SK-N-SH treated with all-trans-retinoic acid at 6 μM for 48 hours (cell line): ENCODE measurements around the gene TSC2.
"Not testable (repeated sequence)": the region's sequence is repeated elsewhere in the genome, so short reads cannot be mapped to it uniquely, and the experiment has no call there.

Experiments used
- BACH2 ChIP-seq: fragments of 250-450 bp; sonication (Bioruptor Pico); IDR thresholded peaks from 2 replicates; pipeline ENCODE4 v1.9.0; 2021; ENCODE audit warnings: mild to moderate bottlenecking, borderline replicate concordance
- CREB5 ChIP-seq: fragments of 250-450 bp; sonication (Bioruptor Pico); IDR thresholded peaks from 2 replicates; pipeline ENCODE4 v1.5.1; 2020; ENCODE audit warnings: low read depth, mild to moderate bottlenecking, moderate library complexity
- ESRRG ChIP-seq: fragments of 250-450 bp; sonication (Bioruptor Pico); IDR thresholded peaks from 2 replicates; pipeline ENCODE4 v1.6.1; 2021; ENCODE audit warnings: mild to moderate bottlenecking
- ISL1 ChIP-seq: fragments of 250-450 bp; sonication (Bioruptor Pico); IDR thresholded peaks from 2 replicates; pipeline ENCODE4 v2.1.2; 2022; ENCODE audit warnings: mild to moderate bottlenecking, moderate library complexity
- OSR1 ChIP-seq: fragments of 250-450 bp; sonication (Bioruptor Pico); IDR thresholded peaks from 2 replicates; pipeline ENCODE4 v1.8.0; 2022; ENCODE audit warnings: moderate library complexity, mild to moderate bottlenecking, inconsistent platforms
- POU6F1 ChIP-seq: fragments of 250-450 bp; sonication (Bioruptor Pico); IDR thresholded peaks from 2 replicates; pipeline ENCODE4 v1.8.0; 2021; ENCODE audit warnings: low read depth, mild to moderate bottlenecking, moderate library complexity, borderline replicate concordance
- SNAI2 ChIP-seq: fragments of 250-450 bp; sonication (Bioruptor Pico); IDR thresholded peaks from 2 replicates; pipeline ENCODE4 v1.5.0; 2020; ENCODE audit warnings: mild to moderate bottlenecking, moderate library complexity
- TCF4 ChIP-seq: fragments of 250-450 bp; sonication (Bioruptor Pico); IDR thresholded peaks from 2 replicates; pipeline ENCODE4 v1.8.0; 2021; ENCODE audit warnings: mild to moderate bottlenecking, moderate library complexity, borderline replicate concordance
- TSHZ2 ChIP-seq: fragments of 250-450 bp; sonication (Bioruptor Pico); IDR thresholded peaks from 2 replicates; pipeline ENCODE4 v1.5.0; 2020; ENCODE audit warnings: mild to moderate bottlenecking, moderate library complexity
- ZC3H10 ChIP-seq: fragments of 250-450 bp; sonication (Bioruptor Pico); IDR thresholded peaks from 2 replicates; pipeline ENCODE4 v1.5.1; 2021; ENCODE audit warnings: mild to moderate bottlenecking, moderate library complexity
- ZFP3 ChIP-seq: fragments of 250-450 bp; sonication (Bioruptor Pico); IDR thresholded peaks from 2 replicates; pipeline ENCODE4 v1.5.0; 2020; ENCODE audit warnings: mild to moderate bottlenecking, moderate library complexity
- ZNF565 ChIP-seq: fragments of 450-650 bp; formaldehyde crosslinking; conservative IDR thresholded peaks from 2 replicates; pipeline ENCODE4 v1.5.0; 2020; ENCODE audit warnings: low read depth, mild to moderate bottlenecking, moderate library complexity
- ZNF8 ChIP-seq: fragments of 450-650 bp; formaldehyde crosslinking; IDR thresholded peaks from 2 replicates; pipeline ENCODE4 v1.5.0; 2020; ENCODE audit warnings: mild to moderate bottlenecking, moderate library complexity

GRCh38 chr16:2105291-2105690, 57.5 kb downstream of the TSC2 start:
- TF ChIP-seq POU6F1 (CRISPR knock-in tag); ESRRG (CRISPR knock-in tag); ZC3H10 (CRISPR knock-in tag); CREB5 (CRISPR knock-in tag); ISL1 (CRISPR knock-in tag); ZNF565 (CRISPR knock-in tag); OSR1; SNAI2; TCF4 (CRISPR knock-in tag); BACH2 (CRISPR knock-in tag); ZFP3 (CRISPR knock-in tag); ZNF8; TSHZ2: not testable (repeated sequence)
